Mucosa of gallbladder (tissue), 1 donor: ENCODE data around the gene AAK1. TPM values are rescaled to one million over a fixed set of nuclear protein-coding genes. Genes with fewer than 3 reads are reported as not detected.
"Not testable (repeated sequence)": the region's sequence is repeated elsewhere in the genome, so short reads cannot be mapped to it uniquely, and the experiment has no call there.

Source experiments
- DNase-seq: peaks from one replicate; pipeline ENCODE4 v3.0.0-alpha.2; 2020; ENCODE audit warnings: low spot score
- total RNA-seq: library from RNA; stranded (reverse); gene quantifications from one replicate; pipeline ENCODE4 v1.2.1, GENCODE V29; 2021
- donor health status: DM: no; HTN: no; CAD: no.

AAK1 gene
- total RNA-seq, 1 donor from 2014 or later, result 83.4 TPM

GRCh38 chr2:69600425-69600824 is 43.1 kb downstream of the AAK1 start:
- no peak for DNase-seq

DNA sequence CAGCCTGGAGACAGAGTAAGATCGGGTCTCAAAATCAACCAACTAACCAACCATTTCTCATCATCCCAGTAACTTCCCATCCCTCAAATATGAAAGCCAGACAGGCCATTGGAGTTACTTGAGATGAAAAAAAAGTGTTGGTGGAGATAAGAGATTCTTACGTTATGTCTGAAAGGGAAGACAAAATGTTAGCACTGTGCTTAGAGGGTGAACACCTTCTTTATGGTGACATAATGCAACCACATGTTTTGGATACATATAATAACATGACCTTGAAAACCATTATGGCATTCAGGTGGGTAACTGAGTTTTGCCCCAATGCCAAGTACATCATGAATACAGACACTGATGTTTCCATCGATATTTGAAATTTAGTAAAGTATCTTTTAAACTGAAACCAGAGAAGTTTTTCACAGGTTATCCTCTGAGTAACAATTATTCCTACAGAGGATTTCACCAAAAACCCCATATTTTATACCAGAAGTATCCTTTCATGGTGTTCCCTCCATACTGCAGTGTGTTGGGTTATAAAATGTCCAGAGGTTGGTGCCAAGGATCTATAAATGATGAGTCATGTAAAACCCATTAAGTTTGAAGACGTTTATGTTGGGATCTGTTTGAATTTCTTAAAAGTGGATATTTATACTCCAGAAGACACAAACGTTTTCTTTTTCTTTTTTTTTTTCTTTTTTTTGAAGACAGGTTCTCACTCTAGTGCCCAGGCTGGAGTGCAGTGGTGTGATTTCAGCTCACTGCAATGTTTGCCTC is 45.5 kb downstream of the AAK1 start:
- DNase-seq, result no peak

DNA sequence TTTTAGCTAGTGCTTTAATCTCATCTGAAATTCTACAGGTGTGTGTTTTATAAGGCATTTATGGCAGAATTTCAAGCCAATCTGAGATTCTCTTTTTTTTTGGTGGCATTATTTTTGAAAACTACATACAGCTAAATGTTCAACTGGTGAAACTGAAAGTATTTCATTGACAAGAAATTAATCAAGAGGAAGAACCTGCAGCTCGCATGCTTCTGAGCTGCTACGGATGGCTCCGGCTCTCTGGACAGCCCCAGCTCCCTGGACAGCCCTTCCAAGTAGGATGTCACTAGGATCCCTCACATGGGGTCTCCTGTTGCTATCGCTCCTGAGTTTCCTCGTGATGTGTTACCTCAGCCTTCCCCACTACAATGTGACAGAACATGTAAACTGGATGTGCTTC is 46.4 kb downstream of the AAK1 start:
- DNase-seq, result no peak

GRCh38 chr2:69594341-69594740 is 49.2 kb downstream of the AAK1 start:
- no peak for DNase-seq

DNA sequence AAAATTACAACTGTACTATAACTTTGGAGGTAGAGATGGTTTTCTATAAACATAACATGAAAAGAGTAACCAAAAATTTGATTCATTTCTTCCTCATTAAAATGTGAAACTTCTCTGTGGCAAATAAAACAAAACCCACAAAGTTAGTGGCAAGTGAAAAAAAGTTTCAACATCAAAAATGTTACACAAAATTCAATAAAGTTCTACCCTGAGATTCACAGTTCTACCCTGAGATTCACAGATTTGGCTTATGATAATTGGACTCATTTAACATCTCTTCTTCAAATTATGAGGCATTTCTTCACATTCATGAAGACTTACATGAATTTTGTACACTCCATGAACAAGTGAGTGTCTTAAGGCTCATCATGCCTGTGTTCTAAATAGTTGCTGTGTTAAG is 51.0 kb downstream of the AAK1 start:
- no peak for DNase-seq

- DNase-seq, result no peak
These were observed 53.4 kb downstream of the AAK1 start for GRCh38 chr2:69589973-69590652.

- no peak for DNase-seq
These were observed 54.6 kb downstream of the AAK1 start for GRCh38 chr2:69588945-69589344.

GRCh38 chr2:69588403-69588802 is 55.1 kb downstream of the AAK1 start:
- no peak for DNase-seq

- DNase-seq, result no peak
These were observed 57.5 kb downstream of the AAK1 start for GRCh38 chr2:69585855-69586555.

- no peak for DNase-seq
These were observed 59.2 kb downstream of the AAK1 start for GRCh38 chr2:69584127-69584889.

DNA sequence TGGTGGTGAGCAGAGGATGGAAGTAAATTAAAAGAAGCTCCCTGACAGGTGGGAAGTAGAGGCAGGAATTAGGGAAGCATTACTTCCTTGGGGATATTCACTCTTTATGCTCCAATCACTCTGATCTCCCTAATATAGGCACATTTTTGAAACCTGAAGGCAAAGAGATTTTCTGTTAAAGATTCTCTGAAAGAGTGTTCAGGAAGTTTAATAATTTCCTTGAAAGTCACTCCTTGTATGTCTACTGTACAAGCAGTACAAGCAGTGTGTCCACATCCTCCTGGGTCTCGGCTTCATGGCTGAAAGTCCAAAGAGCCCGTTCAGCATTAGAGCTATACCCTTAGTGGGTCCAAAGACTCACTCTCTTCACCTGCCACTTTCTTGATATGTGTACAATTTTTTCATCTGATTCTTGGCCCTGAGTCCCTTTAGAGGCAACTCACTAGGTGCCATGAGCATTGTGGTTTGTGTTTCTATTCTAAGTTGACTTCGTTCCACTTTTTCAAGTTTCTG is 60.2 kb downstream of the AAK1 start:
- DNase-seq, result no peak

DNA sequence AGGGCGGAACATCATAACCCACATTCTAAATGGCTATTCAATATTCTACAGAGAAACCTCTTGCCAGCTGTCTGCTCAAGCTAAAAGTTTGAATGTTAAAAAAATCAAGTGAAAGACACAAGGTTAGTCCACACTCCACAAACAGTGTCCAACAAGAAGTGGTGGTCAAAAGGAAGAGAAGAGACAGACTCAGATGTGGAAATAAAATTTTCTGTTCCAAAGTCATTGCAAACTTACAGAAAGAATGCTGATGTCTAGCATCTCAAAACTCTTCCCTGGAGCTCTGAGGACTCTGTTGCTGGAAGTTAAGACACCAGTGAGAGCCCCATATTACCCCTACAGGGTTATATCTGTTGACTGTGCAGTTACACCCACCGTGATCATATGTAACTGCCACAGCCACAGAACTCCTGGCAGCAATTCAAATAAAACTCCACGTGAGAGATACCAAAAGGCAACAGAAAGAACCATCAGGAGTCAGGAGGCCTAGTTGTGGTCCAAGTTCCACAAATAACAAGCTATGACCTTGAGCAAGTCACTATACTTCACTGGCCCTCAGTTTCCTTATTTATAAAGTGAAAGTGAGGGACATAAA is 60.9 kb downstream of the AAK1 start:
- peak; percentile 52 for DNase-seq

DNA sequence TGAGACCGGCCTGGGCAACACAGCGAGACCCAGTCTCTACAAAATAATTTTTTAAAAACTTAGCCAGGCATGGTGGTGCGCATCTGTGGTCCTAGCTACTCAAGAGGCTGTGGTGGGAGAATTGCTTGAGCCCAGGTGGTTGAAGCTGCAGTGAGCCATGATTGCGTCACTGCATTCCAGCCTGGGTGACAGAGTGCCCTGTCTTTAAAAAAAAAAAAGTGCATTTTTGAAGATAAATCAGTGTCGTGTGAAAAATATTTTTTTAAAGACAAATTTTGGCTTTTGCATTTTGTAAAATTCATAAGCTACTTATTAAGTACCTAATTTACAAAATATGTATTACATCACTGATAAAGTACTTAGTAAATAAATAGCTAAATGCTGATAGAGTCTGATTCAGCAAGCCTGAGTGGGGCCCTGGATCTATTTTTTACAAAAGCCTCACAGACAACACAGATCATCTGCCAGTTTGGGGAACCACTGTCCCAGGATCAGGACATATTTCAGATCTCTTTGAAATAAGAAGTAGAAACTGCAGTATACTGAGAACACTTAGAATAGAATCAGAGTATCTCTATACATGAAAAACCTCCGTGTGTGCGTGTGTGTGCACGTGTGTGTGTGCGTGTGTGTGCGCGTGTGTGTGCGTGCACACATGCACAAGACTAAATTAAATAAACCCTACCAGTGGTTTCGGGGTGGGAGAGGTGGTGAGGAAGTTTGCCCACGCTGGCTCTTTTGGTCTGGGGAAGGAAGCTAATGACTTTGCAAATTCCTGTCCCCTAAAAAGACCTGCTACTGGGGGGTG is 61.6 kb downstream of the AAK1 start:
- DNase-seq, result no peak

DNA sequence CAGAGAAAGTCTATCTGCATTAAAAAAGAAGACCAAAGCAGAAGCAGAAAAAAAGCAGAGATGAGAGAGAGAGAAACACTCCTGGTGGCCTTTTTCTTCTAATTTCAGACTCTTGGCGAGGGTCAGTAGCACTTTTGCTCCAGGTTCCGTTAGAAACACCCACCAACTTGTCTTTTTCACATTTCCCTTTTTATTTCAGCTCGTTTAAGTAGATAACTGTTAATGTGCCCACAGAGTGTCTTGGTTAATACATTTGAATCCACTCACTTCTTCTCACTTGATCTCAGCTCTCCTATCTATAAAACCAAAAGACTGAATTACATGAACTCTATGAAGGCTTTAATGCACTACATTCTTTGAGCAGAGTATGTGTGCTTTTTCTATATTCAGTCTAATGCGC is 63.1 kb downstream of the AAK1 start:
- DNase-seq, result no peak

DNA sequence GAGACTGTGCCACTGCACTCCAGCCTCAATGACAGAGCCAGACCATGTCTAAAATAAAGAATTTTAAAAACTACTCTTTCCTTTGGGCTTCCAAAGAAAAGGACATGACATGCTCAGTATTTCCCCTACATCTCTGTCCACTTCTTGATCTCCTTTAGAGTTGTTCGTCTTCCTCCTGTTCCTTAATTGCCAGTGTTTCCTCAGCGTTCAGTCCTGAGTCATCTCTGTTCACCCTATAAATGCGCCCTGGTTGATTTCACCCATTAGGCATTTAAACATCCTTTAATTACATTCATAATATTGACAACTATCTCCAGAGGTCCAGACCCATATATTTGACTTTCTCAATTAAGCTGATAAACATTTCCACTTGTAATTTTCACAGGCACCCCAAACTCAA is 64.0 kb downstream of the AAK1 start:
- DNase-seq, result no peak

- DNase-seq, result no peak
These were observed 65.4 kb downstream of the AAK1 start for GRCh38 chr2:69578198-69578540.

GRCh38 chr2:69577467-69578197 is 65.9 kb downstream of the AAK1 start:
- no peak for DNase-seq

- DNase-seq, result no peak
These were observed 66.7 kb downstream of the AAK1 start for GRCh38 chr2:69576880-69577279.

GRCh38 chr2:69575926-69576325 is 67.6 kb downstream of the AAK1 start:
- DNase-seq, result no peak

DNA sequence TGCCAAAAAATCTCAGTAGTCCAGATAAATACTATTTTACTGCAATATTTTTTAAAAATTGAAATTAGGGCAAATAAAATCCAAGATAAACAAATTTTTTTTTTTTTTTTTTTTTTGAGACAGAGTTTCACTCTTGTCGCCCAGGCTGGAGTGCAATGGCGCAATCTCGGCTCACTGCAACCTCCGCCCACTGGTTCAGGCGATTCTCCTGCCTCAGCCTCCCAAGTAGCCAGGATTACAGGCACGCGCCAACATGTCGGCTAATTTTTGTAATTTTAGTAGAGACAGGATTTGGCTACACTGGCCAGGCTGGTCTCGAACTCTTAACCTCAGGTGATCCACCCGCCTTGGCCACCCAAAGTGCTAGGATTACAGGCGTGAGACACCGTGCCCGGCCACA is 68.2 kb downstream of the AAK1 start:
- not testable (repeated sequence) for DNase-seq
